ENCODE measurements around the gene SLC10A3.

- TF ChIP-seq POLR2A (IDR thresholded peaks at IDR 0.05; ENCODE audit: low read length), result no peak
- no peak for TF ChIP-seq GATA1 (IDR thresholded peaks at IDR 0.05; ENCODE audit: low read depth, low read length)
Observed at GRCh38 chrX:154441984-154442707, 48.3 kb downstream of the SLC10A3 start.

All from erythroblast (primary cell).